ENCODE measurements around the gene XPC.

XPC gene

GRCh38 chr3:14146381-14147065 lies 31.9 kb downstream of the XPC start:
- DNase-seq, result no peak

GRCh38 chr3:14145670-14146380 lies 32.6 kb downstream of the XPC start:
- DNase-seq, result no peak

GRCh38 chr3:14145236-14145635 lies 33.2 kb downstream of the XPC start:
- no peak for DNase-seq

DNA sequence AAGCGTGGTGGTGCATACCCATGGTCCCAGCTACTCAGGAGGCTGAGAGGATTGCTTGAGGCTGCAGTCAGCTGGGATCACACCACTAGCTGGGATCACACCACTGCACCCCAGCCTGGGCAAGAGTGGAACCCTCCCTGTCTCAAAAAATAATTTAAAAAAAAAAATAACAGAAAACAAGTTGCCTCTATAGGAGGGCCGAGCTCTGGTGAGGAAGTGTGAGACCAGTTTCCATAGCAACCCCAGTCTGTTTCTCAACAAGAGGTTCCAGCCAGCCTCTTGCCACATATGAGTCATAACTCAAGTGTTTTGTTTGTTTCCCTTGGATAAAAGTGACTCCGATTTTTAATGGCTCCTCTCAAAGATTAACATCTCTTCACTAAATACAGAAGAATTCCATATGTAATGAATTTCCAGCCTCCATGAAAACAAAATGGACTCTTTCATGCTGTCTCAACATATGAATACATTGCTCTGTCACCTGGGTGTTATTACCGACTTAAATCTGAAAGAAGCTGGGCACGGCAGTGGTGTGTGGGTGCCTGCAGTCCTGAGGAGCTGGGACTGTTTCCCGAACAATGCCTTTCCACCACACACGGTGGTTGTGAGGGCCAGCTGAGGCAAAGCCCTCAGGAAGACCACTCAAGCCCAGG lies 33.9 kb downstream of the XPC start:
- DNase-seq, result peak; percentile 81

DNA sequence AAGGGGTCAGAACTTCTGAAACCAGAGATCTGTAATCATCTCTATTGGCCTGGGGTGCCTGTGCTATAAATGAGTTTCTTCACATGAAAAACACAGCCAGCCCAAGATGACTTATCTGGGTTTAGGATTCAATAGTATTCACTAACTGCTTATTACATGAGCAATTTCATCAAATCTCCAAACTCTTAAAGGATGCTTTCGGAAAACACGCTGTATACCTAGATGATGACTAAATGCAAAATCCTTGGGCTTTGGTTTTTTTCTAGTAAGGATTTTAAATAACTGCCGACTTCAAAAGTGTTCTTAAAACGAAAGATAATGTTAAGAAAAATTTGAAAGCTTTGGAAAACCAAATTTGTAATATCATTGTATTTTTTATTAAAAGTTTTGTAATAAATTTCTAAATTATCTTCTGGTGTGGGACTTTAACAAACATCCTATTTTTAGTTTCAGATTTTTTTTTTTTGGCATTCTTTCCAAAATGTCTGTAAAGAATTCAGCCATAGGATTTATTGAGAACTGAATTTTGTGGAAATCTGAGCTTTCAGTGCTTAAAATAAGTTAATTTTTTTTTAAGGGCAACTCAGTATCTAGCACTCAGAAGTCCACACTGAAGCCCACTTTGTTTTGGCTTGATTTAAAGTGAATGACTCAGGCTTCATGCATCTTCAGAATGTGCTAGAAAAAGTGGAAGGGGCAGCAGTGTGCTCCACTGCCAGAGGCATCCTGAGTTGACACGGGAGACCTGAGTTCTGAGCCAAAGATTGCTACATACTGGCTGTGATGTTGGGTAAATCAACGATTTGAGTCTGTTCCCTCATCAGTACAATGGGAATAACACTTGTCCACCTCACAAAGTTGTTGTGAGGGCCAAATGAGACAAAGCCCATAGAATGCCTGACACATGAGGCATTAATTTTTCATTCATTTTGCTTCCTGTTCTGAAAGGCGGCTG lies 34.9 kb downstream of the XPC start:
- no peak for DNase-seq

- no peak for DNase-seq
Measured at GRCh38 chr3:14142567-14143270, 35.7 kb downstream of the XPC start.

GRCh38 chr3:14141602-14142341 lies 36.6 kb downstream of the XPC start:
- no peak for DNase-seq

DNA sequence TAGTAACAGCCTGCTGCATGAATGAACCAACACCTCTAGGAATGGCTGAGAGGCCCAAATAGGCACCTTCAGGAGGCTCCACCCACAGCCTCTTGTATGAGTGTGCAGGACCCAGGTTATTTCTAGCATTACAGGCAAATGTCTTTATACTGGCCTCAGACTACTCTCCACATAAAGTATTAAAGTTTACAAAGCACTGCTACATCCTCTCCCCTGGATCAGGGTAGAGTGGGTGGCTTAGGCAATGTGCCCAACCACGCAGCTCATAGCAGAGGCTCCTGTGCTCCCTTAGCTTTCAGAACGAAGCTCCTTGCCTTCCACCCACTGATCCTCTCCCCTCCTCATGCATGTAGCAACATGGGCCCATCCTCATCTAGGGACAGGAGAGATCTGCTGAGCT lies 37.3 kb downstream of the XPC start:
- no peak for DNase-seq

- DNase-seq, result no peak
Measured at GRCh38 chr3:14140668-14141067, 37.7 kb downstream of the XPC start.

DNA sequence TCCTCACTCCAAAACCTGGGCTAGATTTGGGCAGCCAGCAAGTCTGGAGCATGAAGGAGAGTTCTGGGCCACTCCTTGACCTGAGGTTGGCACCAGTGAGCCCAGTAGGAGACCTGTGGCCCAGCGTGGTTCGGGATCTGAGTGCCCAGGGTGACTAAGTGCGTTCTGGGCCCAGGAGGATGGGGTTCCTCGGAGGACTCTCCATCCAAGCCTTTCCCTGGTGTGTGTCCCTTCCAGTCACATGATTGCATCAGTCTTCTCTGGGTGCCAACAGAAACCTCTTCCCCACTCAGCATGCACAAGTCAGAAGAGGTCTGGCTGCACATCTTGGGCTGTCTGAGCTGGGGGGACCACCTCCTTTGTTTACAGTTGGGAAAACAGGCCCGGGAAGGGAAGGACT lies 38.6 kb downstream of the XPC start:
- DNase-seq, result no peak

DNA sequence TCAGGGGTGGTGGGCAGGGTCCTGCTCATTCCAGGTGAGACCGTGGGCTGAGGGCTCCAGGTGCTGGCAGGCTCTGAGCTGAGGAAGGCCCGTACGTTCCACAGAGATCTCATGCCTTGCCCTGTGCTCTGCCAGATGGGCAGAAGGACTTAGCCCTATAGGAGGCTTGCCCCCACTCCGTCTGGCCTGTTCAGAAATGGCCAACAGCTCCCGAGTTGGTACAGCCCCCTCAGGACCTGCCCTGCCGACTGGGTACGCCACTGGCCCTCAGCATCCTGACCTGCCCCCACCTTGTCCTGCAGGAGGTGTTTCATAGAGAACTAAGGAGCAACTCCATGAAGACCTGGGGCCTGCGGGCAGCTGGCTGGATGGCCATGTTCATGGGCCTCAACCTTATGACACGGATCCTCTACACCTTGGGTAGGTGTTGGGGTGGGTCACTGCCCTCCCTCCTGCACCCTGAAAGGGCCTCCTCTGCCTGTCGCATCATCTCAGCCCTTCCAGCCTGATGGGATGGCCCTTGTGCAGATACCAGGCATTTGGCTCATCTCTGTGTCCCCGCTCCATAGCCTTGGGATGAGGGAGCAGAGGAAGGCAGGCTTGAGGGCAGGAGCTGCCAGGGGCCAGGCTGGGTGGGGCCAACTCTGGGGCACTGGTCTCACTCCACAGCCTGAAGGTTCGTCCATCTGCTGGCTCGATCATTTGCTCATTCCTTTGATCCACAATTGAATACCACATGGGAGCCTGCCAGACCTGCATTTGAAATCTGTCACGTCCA lies 39.3 kb downstream of the XPC start:
- no peak for DNase-seq

GRCh38 chr3:14138109-14138877 lies 40.1 kb downstream of the XPC start:
- DNase-seq, result no peak

DNA sequence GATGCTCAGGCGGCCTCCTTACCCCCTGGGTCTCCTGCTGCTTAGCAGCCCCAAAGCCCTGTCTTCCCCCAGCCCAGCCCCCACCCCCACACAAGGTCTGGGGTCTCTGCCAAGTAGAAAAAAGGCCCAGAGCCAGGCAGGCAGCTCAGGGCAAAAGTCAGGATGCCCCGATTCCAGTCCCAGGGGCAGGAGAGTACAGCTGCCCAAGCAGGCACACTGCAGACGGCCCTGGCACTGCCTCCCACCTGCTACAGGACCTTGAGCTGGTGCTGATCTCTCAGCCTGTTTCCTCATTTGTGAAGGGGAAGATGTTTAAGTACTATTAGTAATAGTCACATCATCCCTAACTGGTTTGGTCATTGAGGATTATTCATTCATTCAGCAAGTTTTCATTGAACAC lies 41.0 kb downstream of the XPC start:
- no peak for DNase-seq

GRCh38 chr3:14137004-14137403 lies 41.4 kb downstream of the XPC start:
- no peak for DNase-seq

- no peak for DNase-seq
Measured at GRCh38 chr3:14135581-14135980, 42.8 kb downstream of the XPC start.

DNA sequence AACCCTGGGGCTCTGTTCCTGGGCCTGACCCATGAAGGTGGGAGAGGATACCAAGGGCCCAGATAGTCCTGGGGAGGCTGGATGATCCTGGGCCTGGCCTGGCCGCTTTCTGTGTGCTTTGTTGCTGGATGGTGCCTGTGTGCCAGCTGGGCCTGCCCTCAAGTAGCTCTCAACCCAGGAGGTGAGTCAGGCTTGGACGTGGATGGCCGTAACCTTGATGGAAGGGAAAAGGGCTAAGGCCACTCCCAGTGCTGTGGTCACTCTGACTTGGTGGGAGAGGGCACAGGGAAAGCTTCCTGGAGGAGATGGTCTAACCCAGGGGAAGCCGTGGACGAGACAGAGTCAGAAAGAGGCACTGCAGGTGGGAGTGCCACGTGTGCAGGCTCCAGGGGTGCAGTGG lies 44.1 kb downstream of the XPC start:
- DNase-seq, result no peak

- DNase-seq, result no peak
Measured at GRCh38 chr3:14133876-14134275, 44.5 kb downstream of the XPC start.

- no peak for DNase-seq
Measured at GRCh38 chr3:14133188-14133800, 45.1 kb downstream of the XPC start.

- DNase-seq, result no peak
Measured at GRCh38 chr3:14132689-14133088, 45.7 kb downstream of the XPC start.

DNA sequence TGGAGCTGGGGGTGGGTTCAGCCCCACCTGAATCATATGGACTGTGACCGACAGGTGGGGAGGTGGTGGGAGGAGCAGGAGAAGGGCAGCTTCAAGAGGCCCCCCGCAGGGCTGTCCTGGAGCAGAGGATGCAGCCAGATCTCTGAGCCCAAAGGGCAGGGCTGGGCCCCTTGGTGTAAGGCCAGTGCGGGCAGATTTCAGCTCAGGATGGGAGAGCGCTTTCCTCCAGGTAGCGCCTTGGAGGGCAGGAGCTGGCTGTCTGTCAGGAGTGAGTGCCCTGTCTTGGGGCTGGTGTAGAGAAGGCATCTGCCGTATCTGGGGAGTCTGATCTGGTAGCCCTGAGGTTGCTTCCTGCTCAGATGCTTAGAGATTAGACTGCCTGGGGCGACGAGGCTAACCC lies 46.3 kb downstream of the XPC start:
- no peak for DNase-seq

Data from left hindlimb (tissue), 1 donor.